SK-N-DZ (cell line): ENCODE data around the gene PPARG. TPM values are rescaled to one million over a fixed set of nuclear protein-coding genes. Genes with fewer than 3 reads are reported as not detected.
"Not testable (repeated sequence)": the region's sequence is repeated elsewhere in the genome, so short reads cannot be mapped to it uniquely, and the experiment has no call there.

ENCODE experiments used
- DNase-seq: peaks from one replicate; pipeline ENCODE4 v3.0.0-alpha.2; 2015; ENCODE audit warnings: low spot score
- polyA plus RNA-seq, 2 experiments: library from polyadenylated mRNA; depleted of rRNA; stranded (reverse); fragments of >200 nt; gene quantifications; 2 replicates each; pipeline ENCODE4 v1.2.3, GENCODE V29; 2014

The PPARG gene
- 3.7 and 5.1 TPM in 2 replicates for polyA plus RNA-seq (2014; cell fraction: cytosol; rRNA removed)
- polyA plus RNA-seq (2014; cell fraction: nucleus; rRNA removed), result 3.0 and 3.2 TPM in 2 replicates

GRCh38 chr3:12288182-12289129, at the start of gene PPARG:
TSS of gene PPARG (plus strand) at chr3:12289070. CDS start at chr3:12379712, 90,642 bp downstream.
- DNase-seq, result peak; percentile 53

- peak; percentile 22 for DNase-seq
These were observed 49.6 kb upstream of the PPARG start for GRCh38 chr3:12239301-12239700.

GRCh38 chr3:12242772-12243171, 46.1 kb upstream of the PPARG start:
- no peak for DNase-seq

GRCh38 chr3:12246497-12247163, 42.2 kb upstream of the PPARG start:
- DNase-seq, result no peak

GRCh38 chr3:12247411-12247810, 41.5 kb upstream of the PPARG start:
- no peak for DNase-seq

- no peak for DNase-seq
These were observed 39.4 kb upstream of the PPARG start for GRCh38 chr3:12249519-12249918.

- no peak for DNase-seq
These were observed 36.0 kb upstream of the PPARG start for GRCh38 chr3:12252889-12253288.

GRCh38 chr3:12253516-12254343, 35.1 kb upstream of the PPARG start:
- DNase-seq, result no peak

- DNase-seq, result no peak
These were observed 33.5 kb upstream of the PPARG start for GRCh38 chr3:12255393-12255792.

GRCh38 chr3:12258911-12259310, 30.0 kb upstream of the PPARG start:
- no peak for DNase-seq

GRCh38 chr3:12262173-12262572, 26.7 kb upstream of the PPARG start:
- not testable (repeated sequence) for DNase-seq

GRCh38 chr3:12265508-12265907, 23.4 kb upstream of the PPARG start:
- DNase-seq, result no peak

- no peak for DNase-seq
These were observed 22.8 kb upstream of the PPARG start for GRCh38 chr3:12266038-12266437.

- DNase-seq, result no peak
These were observed 21.4 kb upstream of the PPARG start for GRCh38 chr3:12267376-12268030.

GRCh38 chr3:12268049-12268735, 20.7 kb upstream of the PPARG start:
- no peak for DNase-seq

- DNase-seq, result no peak
These were observed 17.9 kb upstream of the PPARG start for GRCh38 chr3:12270976-12271375.

GRCh38 chr3:12273045-12273695, 15.7 kb upstream of the PPARG start:
- no peak for DNase-seq

- no peak for DNase-seq
These were observed 12.8 kb upstream of the PPARG start for GRCh38 chr3:12275974-12276650.

GRCh38 chr3:12276827-12277226, 12.0 kb upstream of the PPARG start:
- not testable (repeated sequence) for DNase-seq
